ENCODE data around the gene MSI2.

MSI2 gene

DNA sequence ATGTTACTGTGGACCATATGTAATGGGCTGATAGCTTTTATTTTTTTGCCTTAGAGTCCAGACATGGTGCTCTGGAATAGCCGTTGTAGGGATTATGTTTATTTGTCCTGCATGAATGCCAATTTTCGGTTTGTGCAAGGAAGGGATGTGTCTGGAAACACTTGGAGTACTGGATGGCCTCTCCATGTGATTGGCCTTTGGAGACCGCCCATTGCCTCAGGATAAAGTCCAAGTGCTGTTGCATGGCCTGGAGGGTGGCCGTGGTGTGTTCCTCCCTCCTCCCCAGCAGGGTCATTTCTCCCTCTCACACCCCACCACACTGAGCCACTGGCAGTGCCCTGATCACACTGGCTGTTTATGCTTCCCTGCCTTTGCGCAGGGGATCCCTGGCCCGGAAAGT, 93.9 kb downstream of the MSI2 start:
- DNase-seq = no peak

DNA sequence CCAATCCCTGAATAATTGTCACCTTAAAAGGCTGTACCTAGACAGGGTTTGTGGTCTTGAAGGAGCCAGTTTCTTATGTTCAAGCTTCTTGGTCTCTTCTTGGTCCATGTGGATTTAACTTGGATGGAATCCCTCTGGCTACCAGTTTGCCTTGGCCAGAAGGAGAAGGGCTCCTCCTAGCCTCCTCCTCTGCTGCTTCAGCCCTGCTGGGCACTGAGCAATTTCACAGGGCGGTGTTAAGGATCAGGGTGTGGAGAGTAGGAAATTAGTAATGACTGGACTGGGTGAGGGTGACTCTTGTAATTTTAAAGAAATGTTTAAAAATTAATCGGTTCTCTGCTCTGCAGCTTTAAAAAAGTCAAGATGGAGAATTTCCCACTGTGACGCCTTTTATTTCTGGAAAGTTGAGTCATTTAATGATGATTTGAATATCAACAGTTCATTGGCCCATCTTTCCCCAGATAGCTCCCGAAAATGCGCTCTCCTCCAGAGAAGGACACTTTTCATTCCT, 96.4 kb downstream of the MSI2 start:
- DNase-seq = no peak

DNA sequence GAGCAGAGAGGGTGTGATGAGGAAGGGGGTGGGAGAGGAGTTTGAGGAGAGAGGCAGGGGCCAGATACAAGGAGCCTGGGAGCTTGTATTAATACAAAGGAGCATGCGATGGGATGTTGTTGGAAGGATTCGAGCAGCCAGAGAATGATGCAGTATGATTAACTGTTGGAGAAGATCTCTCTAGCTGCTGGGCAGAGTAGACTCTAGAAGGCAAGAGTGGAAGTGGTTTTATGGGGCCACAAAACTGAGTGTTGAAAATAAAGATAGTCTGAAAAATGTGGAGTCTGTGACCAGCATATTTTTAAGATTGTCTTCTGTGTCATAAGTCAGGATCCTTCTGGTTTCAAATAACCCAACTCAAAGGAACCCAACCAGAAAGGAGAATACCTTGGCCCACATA, 98.3 kb downstream of the MSI2 start:
- no peak for DNase-seq

DNA sequence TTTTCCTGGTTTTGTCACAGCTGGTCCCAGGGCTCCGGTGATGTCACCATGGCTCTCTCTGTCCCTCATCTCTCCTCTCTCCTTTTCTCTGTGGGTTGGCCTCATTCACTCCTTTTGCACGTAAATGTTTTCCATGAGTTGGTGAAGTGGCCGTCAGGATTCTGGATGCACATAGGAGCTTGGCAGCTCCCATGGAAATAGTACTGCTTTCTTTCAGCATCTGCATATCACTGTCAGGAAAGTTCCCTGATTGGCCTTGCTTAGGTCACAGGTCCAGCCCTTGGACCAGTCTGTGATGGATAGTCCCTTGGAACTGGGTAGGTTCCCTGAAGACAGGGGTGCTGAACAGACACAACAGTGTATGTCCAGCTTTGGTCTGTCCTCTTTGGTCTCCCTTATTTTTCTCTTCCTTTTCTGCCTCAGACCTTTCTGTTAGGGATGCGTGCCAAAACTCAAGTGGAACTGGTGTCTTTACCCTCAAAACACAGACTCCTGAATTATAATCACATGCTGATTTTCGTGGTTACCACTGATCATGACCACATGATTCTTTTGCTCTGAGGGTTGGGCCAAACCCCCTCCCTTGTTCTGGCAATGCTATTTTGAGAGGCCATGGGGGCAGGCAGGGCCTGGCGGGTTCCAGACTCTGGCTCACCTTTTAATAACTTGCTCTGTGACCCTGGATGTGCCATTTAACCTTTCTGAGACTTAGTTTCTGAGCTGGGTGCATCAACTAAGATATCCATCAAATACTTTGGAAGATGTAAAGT, 99.0 kb downstream of the MSI2 start:
- no peak for DNase-seq

DNA sequence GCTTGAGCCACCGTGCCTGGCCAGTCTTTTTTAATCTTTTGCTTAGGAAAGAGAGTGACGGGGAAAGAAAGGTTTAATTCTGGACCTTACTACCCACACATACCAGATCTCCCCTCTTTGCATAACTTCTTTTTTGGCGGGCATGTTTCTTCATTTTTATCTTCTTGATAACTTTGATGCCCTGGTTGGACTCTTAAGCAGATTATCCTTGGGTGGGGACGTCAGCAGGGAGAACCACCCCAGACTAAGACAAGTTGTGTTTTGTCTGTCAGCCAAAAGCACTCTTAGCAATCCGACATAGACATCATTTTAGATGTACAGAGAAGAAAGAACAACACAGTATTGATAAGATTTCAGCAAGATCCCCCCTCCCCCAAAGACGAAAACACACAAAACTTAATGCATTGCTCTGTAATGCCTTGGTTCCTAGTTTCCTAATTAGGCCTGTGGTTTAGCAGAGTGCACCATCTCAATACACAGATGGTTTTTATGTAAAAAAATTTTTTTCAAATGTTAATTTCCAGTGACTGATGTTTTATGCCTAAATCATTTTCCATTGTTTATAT, 99.9 kb downstream of the MSI2 start:
- no peak for DNase-seq

DNA sequence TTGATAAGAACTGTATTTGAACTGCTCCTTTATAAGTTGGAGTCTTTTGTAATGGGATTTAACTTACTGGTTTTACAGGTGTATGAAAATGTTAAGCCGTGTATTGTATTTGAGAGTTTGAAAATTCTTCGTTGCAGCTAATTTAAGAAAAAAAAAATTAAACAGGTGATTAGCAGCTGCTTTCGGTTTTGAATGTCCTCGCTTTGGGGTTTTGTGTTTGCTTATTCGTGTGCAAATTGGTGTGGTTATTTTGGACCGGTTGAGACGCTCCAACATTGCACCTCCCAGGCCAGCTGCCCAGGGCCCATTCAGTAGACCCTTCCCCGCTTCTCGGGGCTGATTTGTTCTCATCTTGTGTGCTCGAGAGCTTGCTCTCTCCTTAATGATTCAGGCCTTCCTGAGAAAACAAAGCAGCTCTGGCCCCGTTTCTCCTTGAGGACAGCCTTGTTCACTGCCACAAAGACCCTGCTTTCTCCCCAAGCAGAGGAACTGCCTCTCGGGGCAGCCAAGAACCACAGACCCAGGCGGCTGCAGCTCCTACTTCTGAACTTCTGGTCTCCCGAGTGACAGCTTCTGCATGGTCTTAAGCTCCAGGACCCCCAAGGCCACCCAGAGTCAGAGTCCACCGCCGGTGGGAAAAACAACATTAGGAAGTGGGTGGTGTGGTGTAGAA, 100.5 kb downstream of the MSI2 start:
- DNase-seq = no peak

DNA sequence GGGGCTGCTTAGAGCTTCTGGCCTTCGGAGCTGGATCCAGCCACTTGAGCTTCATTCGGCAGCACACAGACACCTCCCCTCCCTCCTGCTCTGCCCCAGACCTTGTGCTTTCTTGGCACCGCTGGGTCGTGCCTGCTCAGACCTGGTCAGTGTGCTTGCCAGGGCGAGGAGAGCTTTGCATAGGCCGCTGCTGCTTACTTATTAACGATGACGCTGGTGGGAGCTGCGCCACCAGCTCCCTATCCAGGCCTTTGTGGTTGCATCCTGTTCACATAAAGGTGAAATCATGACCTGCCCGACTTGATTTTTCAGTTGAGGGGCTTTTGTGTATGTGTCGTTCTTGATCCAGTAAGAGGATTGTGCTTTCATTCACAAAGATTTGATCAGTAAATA, 101.1 kb downstream of the MSI2 start:
- no peak for DNase-seq

DNA sequence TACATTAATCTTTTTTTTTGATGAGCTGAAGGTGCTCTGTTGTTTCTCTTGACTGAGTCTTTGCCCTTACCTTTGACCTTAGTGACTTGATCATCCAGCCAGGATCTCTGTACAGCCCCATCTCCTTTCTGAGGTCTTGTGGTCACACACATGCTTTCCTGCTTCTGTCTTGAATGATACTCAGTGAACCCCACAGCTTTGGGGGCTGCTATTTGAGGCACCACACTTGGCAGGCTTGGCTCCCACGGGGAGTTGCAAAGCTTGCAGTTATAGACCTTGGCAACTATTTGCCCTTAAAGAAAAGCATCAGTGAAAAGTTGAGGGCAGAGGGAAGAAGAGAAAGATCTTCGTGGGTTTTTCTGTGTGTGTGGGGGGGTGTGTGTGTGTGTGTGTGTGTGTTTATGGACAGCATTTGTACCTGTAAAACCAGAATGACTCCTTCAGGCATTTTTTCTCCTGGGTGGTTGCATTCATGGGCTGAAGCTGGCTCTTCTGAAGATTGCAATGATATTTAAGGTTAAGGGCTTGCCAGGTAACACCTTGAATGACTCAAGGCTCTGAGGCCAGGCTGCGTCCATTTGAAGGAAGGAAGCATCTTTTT, 101.6 kb downstream of the MSI2 start:
- DNase-seq = no peak

DNA sequence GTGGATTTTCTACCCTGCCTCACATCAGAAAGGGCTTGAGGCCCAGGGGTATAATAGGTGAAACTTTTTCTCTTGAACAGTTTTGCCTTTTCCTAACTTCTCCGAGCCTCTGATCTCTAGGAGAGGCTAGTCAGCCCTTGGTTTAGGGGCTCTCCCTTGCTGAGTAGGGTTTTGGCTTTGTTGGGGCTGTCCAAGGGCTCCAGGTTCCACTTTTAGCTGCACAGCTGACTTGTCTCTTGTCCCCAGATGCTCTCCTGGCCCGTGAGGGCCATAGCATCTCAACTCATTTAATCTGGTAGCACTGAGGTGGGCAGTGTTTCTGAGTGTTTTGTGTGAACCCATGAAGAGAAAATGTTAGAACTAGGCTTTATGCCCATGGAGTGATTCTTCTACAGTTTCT, 103.9 kb downstream of the MSI2 start:
- no peak for DNase-seq

DNA sequence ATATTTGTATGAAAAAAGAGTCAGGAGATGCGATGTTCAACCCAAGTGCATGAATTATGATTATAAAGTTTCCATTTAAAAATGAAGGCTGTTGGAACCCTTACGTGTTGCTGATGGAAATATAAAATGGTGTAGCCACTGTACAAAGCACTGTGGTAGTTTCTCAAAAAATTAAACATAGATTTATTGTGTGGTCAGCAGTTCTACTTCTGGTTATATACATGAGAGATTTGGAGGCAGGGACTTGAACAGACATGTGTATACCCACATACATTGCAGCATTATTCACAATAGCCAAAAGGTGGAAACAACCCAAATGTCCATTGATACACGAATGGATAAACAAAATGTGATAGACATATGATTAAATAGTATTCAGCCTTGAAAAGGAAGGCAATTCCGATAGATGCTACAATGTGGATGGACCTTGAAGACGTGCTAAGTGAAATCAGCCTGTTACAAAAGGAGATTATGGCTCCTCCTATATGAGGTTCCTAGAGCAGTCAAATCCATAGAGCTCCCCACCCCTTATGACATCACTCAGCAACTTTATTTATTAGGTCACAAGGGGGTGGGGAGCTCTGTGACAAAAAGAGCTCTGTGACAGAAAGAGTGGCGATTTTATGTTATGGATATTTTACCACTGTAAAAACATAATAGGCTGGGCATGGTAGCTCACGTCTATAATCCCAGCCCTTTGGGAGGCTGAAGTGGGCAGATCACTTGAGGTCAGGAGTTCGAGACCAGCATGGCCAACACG, 106.7 kb downstream of the MSI2 start:
- no peak for DNase-seq

DNA sequence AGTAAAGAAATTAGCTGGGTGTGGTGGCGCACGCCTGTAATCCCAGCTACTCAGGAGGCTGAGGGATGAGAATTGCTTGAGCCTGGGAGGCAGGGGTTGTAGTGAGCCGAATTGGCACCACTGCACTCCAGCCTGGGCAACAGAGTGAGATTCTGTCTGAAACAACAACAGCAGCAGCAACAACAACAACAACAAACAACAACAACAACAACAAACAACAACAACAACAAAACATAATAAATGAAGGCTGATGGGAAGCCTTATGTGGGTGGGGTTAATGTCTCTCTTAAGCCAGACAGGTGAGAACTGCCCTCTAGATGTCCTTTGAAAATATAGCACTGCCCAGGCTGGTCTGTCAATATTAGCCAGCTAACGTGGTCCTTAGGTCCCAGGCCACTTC, 107.3 kb downstream of the MSI2 start:
- DNase-seq = no peak

DNA sequence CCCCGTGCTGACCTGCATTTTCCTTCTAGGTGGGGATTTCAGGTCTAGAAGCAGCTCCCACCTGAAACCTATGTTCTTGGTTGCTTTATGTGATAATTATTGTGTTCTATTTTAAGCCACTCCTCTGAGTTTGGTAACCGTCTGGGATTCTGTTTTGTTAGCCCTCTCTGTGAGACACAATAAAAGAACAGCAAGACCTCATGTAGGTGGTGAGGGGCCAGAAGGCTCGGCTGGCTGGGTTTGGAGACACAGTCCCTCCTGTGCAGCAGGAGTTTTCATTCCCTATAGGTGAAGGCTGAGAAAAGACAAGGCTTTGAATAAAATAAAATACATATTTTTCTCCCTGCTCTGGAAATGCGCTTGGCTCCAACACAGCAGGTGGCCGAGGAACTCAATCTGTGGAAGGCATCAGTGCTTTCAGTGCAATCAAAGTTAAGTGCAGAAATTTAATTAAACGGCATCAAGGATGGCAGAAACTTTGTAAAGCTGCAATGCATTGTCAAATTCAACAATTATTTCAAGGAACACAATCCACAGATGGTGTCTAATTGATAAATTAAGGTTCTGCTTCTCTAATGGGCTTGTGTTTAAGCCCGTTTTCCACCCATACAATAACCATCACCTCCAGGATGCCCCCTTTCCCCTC, 107.8 kb downstream of the MSI2 start:
- DNase-seq = no peak

DNA sequence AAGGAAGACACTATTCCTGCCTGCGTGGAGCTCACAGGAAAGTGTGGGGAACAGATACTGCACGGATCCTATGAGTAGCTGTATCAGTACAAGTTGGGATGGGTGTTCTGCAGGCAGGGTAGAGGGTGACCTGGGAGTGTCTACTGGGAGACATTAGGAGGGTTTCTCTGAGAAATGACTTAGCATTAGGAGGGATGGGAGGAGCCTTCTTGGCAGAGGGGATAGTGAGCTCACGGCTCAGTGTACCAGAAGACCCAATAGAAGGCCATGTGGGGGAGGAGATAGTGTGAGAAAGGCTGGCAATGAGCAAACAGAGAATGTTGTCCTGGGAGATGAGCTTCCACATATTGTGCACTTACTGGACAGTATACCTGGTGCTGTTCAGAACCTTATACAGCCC, 109.1 kb downstream of the MSI2 start:
- no peak for DNase-seq

DNA sequence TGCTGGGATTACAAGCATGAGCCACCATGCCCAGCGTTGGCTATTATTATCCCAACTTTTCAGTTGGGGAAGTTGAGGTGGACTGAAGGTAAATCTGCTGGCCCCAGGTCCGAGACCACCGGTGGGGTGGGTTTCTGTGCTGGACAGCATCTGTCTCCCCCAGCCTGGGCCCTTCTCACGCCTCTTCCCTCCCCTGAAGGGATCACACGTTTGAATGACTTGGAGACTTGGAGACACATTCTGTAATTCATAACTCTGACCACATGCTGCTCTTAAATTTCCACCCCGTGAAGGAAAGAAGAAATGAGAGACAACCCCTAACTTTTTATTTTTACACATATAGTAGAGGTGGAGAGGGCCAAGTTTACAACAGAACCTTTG, 109.8 kb downstream of the MSI2 start:
- no peak for DNase-seq

DNA sequence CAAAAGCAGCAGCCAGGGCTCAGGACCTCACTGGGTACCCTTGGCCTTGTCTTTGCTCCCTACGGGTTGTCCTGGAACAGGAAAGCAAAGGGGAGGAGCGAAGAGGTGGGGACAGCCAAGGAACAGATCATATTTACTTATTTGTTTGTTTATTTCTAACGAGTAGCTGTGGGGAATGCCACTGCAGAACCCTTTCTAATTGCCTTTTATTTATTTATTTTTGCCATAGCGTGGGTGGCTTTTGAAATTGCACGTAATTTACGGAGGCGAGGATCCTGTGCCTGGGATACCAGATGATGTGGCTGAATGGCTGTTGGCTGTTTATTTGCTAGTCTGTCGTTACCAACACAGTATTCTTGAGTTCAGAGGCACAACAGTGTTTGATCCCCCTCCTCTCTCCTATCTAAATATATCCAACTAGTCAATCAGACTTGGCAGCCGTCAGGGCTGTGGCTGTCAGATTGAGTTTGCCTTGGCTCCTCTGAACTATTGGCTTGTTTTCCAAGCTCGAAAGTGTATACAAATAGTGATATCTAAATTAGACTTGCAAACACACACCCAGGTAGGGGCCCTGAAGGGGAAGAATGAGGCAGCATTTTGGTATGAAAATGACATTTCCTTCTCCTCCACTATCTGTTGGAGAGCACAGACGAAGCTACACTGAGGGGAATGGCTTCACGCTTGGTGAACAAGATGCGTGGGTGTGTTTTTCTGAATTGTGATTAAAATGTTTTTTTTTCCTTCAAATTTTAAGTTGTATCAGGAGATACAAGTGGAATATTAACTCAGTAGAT, 110.4 kb downstream of the MSI2 start:
- no peak for DNase-seq

DNA sequence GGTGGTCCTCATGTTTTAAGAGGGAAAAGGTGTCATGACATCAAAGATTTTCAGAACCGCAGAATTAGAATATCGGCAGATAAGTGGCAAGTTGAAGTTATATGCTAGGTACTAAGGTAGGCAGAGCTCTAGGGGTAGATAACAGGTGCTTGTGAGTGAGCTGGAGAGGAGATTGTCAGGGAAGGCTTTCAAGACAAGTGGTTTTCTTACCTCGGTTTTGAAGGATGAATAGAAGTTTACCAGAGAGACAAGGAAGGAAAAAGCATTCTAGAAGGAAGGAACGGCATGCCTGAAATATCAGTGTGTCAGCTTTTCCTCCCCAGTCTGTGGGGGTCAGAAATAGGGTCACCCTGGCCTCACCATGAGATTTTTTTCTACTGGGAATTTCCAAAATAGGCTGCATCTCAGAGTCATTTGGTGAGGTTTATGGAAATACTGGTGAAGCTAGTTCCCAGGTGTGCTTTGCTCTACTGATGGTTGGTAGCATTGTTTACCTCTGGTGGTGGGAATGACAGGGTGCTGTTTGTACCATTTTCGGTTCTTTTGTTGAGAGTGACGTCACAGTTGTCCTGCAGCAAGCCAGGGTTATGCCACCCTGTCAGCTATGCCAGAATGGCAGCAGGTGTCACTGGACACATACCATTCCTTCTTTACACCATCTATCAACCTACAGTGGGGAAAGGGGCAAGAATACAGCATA, 112.5 kb downstream of the MSI2 start:
- DNase-seq = no peak

DNA sequence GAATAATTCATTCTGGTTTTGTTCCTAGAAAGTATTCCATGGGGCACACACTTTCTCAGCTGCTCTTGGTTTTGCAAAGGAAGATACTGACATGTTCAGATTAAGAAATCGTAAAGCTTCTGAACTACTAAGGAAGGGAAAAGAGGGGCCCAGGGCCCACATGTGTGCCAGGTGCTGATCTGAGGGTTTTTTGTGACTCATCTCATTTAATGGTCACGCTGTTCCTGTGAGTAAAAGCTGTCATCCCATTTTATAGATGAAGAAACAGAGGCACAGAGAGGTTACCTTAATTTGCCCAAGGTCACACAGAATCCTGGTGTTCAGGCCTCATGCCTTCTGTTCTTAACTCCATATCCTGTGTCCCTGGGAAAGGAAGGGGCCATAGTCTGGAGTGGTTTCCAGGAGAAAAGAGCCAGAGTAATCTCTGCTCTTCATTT, 113.2 kb downstream of the MSI2 start:
- no peak for DNase-seq

DNA sequence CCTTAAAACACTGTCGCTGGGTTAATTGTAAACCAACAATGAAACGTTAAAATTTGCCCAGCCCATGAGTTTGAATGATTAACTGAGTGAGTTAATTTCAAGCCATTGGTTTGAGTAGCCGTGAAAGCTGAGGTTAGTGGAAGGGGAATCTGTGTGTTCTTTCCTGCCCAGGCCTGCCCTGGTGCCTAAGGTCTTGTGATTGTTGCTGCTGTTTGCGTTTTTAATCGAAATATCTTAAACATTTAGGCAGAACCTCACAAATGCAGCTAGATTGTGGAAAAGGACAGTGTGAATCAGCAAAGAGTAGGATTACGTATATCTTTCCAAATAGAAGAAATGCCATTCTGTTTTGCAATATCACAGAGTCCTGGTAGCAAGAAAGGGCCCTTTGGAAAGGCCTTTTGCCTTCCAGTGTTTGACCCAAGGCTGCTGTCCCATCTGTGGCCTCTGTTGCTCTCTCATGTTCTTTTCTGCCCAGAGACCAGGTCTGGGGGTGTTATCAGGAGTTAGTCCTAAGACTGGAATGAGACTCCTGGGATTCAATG, 113.8 kb downstream of the MSI2 start:
- no peak for DNase-seq

DNA sequence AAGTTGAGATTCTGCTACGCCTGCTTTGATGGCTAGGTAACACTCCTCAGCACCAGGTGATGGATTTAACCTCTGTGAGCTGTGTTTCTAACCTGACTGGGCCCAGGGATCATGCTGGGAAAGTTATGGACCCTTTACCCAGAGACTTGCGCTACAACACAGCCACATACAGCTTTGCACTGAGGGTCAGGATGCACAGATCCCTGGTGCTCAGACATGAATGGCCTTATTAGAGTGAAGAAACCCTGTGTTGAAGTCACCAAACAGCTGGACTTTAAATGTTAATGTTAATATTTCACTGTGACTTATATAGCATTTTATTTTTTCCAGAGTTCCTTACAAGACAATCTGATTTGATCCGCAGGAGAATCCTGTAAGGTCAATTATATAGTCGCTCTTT, 114.3 kb downstream of the MSI2 start:
- DNase-seq = no peak

DNA sequence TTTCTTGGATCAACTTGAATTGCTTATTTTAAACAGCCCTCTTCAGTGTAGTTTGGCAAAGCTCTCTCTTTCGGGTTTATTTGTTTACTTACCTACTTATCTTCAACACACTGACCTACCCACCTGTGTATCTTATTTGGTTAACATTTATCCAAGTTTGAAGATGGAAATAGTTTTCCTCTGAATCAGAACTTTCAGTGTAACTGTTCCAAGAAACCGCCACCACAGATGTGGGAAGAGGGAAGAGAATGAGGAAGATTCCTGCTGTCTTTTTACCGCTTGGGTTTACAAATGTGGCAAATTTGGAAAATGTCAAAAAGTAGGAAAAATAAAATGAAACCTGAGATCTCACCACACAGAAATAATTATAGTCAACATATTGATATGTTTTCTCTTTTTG, 115.8 kb downstream of the MSI2 start:
- no peak for DNase-seq

DNA sequence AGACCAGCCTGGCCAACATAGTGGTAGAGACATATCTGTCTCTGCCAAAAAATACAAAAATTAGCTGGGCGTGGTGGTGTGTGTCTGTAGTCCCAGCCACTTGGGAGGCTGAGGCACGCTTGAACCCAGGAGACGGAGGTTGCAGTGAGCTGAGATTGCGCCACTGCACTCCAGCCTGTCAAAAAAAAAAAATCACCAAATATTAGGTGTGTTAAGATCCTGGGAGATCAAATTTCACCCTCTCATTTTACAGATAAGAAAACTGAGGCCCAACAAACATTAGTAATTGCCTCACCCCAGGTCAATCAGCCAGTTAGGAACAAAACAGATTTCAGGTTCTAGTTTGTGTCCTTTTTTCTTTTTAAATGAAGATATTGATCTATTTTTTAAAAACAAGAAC, 116.7 kb downstream of the MSI2 start:
- DNase-seq = no peak

Data from CD4-positive, alpha-beta T cell treated with Interleukin-21 for 1 hour (primary cell).